ENCODE results near the gene CDC73.

DNA sequence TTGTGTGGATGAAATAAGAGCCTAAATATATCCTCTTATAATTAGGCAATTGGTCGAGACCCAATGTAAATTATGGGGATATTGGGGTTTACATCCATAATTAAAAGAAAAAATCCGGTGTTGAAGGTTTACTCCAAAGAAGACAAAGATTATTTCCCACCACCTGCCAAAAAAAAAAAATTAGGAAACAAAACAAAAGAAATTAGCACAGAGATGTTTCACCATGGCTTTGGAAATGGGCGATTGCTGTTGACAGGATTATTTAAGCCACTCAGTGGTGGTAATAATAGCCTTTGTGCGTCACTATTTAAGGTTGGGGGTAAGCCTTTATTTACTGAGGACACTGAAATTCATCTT, 16.0 kb upstream of the CDC73 start:
- TF ChIP-seq, protein P1, sequence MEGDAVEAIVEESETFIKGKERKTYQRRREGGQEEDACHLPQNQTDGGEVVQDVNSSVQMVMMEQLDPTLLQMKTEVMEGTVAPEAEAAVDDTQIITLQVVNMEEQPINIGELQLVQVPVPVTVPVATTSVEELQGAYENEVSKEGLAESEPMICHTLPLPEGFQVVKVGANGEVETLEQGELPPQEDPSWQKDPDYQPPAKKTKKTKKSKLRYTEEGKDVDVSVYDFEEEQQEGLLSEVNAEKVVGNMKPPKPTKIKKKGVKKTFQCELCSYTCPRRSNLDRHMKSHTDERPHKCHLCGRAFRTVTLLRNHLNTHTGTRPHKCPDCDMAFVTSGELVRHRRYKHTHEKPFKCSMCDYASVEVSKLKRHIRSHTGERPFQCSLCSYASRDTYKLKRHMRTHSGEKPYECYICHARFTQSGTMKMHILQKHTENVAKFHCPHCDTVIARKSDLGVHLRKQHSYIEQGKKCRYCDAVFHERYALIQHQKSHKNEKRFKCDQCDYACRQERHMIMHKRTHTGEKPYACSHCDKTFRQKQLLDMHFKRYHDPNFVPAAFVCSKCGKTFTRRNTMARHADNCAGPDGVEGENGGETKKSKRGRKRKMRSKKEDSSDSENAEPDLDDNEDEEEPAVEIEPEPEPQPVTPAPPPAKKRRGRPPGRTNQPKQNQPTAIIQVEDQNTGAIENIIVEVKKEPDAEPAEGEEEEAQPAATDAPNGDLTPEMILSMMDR (IDR thresholded peaks at IDR 0.05): no peak
- TF ChIP-seq REST (IDR thresholded peaks at IDR 0.05; ENCODE audit: insufficient read depth in 1 of 2, low read depth in 2 of 2, low read length in 1 of 2) (no peak), POLR2AphosphoS5 (IDR thresholded peaks at IDR 0.05; ENCODE audit: low read depth, low read length) (no peak), SIN3A (IDR thresholded peaks at IDR 0.05; ENCODE audit: borderline replicate concordance, insufficient read depth, low read depth, low read length) (no peak)
